Transverse colon (tissue), 4 donors: Measurements from ENCODE around the gene GZMM. TPM values are rescaled to one million over a fixed set of nuclear protein-coding genes. Genes with fewer than 3 reads are reported as not detected.

Experiments
- DNase-seq: peaks from one replicate; pipeline ENCODE4 v3.0.0-alpha.2; 2019
- H3K27ac ChIP-seq, 4 donors: fragments of 200-600 bp; sonication (generic); 2 replicates each; pipeline ENCODE4 v1.5.1; 2016 to 2018; ENCODE audit warnings: inconsistent platforms in 4 of 4
- H3K27me3 ChIP-seq: fragments of 200-600 bp; sonication (generic); 2 replicates; pipeline ENCODE4 v1.5.1; 2017; ENCODE audit warnings: inconsistent platforms
- H3K36me3 ChIP-seq, 4 donors: fragments of 200-600 bp; sonication (generic); 2 replicates each; pipeline ENCODE4 v1.5.1; 2017 to 2019; ENCODE audit warnings: inconsistent platforms in 4 of 4
- H3K4me1 ChIP-seq, 4 donors: fragments of 200-600 bp; sonication (generic); 2 replicates each; pipeline ENCODE4 v1.5.1; 2017 to 2020; ENCODE audit warnings: inconsistent platforms in 4 of 4
- H3K4me3 ChIP-seq, 4 donors: fragments of 200-600 bp; sonication (generic); 1 replicate in 1 of 4; 2 replicates in 3 of 4; pipeline versions ENCODE4 v1.5.1 to v1.6.1; 2017 to 2019; ENCODE audit warnings: inconsistent platforms in 4 of 4
- H3K9me3 ChIP-seq, 2 donors: fragments of 200-600 bp; sonication (generic); 2 replicates each; pipeline ENCODE4 v1.5.1; 2017 to 2019; ENCODE audit warnings: inconsistent platforms in 2 of 2
- CTCF ChIP-seq, 5 experiments: fragments of 200-600 bp in 3 of 5; fragments of 450-650 bp in 2 of 5; sonication (generic) in 3 of 5; IDR thresholded peaks; 1 replicate in 2 of 5; 2 replicates in 3 of 5; pipeline ENCODE4 v1.5.1; 2016 to 2017; ENCODE audit warnings: antibody characterized with exemption in 5 of 5, inconsistent platforms in 3 of 5, mild to moderate bottlenecking in 2 of 5, moderate library complexity in 1 of 5
- EP300 ChIP-seq: sonication (generic); formaldehyde crosslinking; IDR thresholded peaks from one replicate; pipeline ENCODE4 v1.6.1; 2017; ENCODE audit warnings: antibody characterized with exemption, low read depth
- POLR2A ChIP-seq: fragments of 450-650 bp; IDR thresholded peaks from one replicate; pipeline ENCODE4 v1.6.1; 2016; ENCODE audit warnings: antibody characterized with exemption, mild to moderate bottlenecking, moderate library complexity
- POLR2AphosphoS5 ChIP-seq, 3 donors: sonication (generic); formaldehyde crosslinking; IDR thresholded peaks; one replicate each; pipeline ENCODE4 v1.6.1; 2016; ENCODE audit warnings: antibody characterized with exemption in 3 of 3
- WGBS, 2 donors: methylation state at CpG; one replicate each; pipeline ENCODE4 v1.1.5; 2018; ENCODE audit warnings: low coverage in 1 of 2; 5-methylcytosine and 5-hydroxymethylcytosine counted together
- in situ Hi-C, 4 donors: fragments of 200-750 bp; cut with MboI; loops; one replicate each; pipeline versions ENCODE4 v1.15.0 to v1.15.1; 2017; ENCODE audit warnings: low sequenced_read_pairs in 3 of 4, low pct_ligation_motif_present in 1 of 4, low pct_unique_long_range_greater_than_20kb in 1 of 4
- intact Hi-C: fragments of 100-400 bp; cut with DNase I; formaldehyde crosslinking; loops from one replicate; pipeline ENCODE4 v1.15.1; 2023; ENCODE audit warnings: low total_unique reads
- total RNA-seq, 4 donors: library from RNA; depleted of rRNA; stranded (reverse); fragments of >200 nt; gene quantifications; one replicate each; pipeline ENCODE4 v1.1.0, GENCODE V29; 2016

GZMM gene
- total RNA-seq, 4 donors from 2014 or later: 1.1 to 1.8 TPM; not detected in 2

GRCh38 chr19:506404-507285 is 37.2 kb upstream of the GZMM start:
- Histone ChIP-seq H3K27me3 (no peaks in the 10 kb centered on the region), H3K36me3 (no peaks in the 10 kb centered on the region), H3K4me3 (peak overlapping the region; percentile 63 to 98 (median 81)), H3K4me1 (peaks cover 18 to 34% (median 32%) of the 10 kb centered on the region in 4 donors), H3K9me3 (no peaks in the 10 kb centered on the region), H3K27ac (peak overlapping the region; percentile 89 to 97 (median 92))
- TF ChIP-seq EP300 (no peak), POLR2AphosphoS5 (IDR thresholded peaks at IDR 0.05) (peak in 1 of 3 donors; percentile 64), CTCF (IDR thresholded peaks at IDR 0.05) (peak; percentile 94 to 100 (median 97)), POLR2A (no peak)
- WGBS, 2 donors: 5 to 6% methylated on average over 10 to 34 of the region's 48 CpGs
- DNase-seq: peak; percentile 97
- in situ Hi-C loops: no loop called here
- intact Hi-C loops: no loop called here

GRCh38 chr19:507286-508203 is 36.3 kb upstream of the GZMM start, which contains the start of gene TPGS1:
Gene TPGS1 (plus strand): TSS chr19:507497. CDS start chr19:507507, 10 bp downstream.
- H3K9me3 ChIP-seq: no peaks in the 10 kb centered on the region
- peak within 1 kb of the TSS; percentile 89 to 97 (median 92) for H3K27ac ChIP-seq
- TF ChIP-seq CTCF (IDR thresholded peaks at IDR 0.05) (no peak), POLR2AphosphoS5 (IDR thresholded peaks at IDR 0.05) (peak in 2 of 3 donors; percentile 53 to 62), POLR2A (peak; percentile 50)
- H3K27me3 ChIP-seq: no peaks in the 10 kb centered on the region
- in situ Hi-C loops: no loop called here
- WGBS, 2 donors: 0 to 1% methylated on average over 7 to 64 of the region's 81 CpGs
- H3K4me1 ChIP-seq: peaks cover 18 to 39% (median 34%) of the 10 kb centered on the region in 4 donors
- no peaks in the 10 kb centered on the region for H3K36me3 ChIP-seq
- peak within 1 kb of the TSS; percentile 66 to 98 (median 90) for H3K4me3 ChIP-seq
- intact Hi-C loops: no loop called here
- DNase-seq: peak; percentile 79

GRCh38 chr19:508204-509150 is 35.4 kb upstream of the GZMM start:
- Histone ChIP-seq H3K4me3 (peak overlapping the region; percentile 66 to 98 (median 90)), H3K9me3 (no peaks in the 10 kb centered on the region), H3K36me3 (no peaks in the 10 kb centered on the region), H3K27ac (peak overlapping the region in 2 of 4 donors; percentile 89 to 92), H3K4me1 (peaks cover 18 to 44% (median 36%) of the 10 kb centered on the region in 4 donors), H3K27me3 (no peaks in the 10 kb centered on the region)
- in situ Hi-C loops: no loop called here
- WGBS, 2 donors: 53 to 80% methylated on average over 2 to 32 of the region's 32 CpGs
- no peak for DNase-seq
- no peak for TF ChIP-seq POLR2A
- no peak for TF ChIP-seq EP300
- no peak for TF ChIP-seq CTCF (IDR thresholded peaks at IDR 0.05)
- no peak for TF ChIP-seq POLR2AphosphoS5 (IDR thresholded peaks at IDR 0.05)
- intact Hi-C loops: no loop called here
